NCI-H2196 treated with DMSO at 0.1 percent for 48 hours (cell line): Measurements from ENCODE around the gene BCKDK.
"Not testable (repeated sequence)": the region's sequence is repeated elsewhere in the genome, so short reads cannot be mapped to it uniquely, and the experiment has no call there.

ENCODE experiments used
- DNase-seq: peaks from one replicate; lab custom pipeline; 2025; ENCODE audit not compliant: unreplicated experiment; lab: John Stamatoyannopoulos, UW

Gene BCKDK

GRCh38 chr16:31141071-31141469, 32.9 kb downstream of the BCKDK start:
- DNase-seq, result not testable (repeated sequence)

DNA sequence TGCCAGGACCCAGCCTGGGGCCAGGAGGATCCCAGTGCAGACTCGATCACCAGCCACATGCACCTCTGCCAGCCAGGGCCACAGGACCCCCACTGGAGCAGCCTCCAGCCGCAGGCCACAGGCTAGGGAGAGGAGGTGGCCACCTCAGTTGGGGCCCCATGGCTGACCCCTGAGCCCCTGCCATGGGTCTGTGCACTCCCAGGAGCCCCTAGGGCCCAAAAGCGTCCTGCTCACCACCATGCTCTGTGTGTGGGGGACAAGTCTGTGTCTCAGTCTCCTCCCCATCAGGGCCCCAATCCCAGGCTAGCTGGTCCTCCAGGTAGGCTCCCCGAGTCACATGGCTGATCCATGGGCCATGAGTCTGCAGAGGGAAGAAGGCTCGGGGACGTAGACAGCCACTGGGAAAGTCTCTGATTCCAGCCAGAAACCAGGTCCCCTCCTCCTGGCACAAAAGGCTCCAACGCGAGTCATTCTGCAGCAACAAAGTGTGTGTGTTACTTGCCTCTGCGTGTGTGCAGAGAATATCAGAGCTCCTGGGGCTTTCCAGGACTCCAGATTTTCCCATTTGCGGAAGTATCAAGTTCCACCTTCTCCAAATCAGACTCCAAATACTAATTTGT, 33.4 kb downstream of the BCKDK start:
- DNase-seq, result peak; percentile 67

GRCh38 chr16:31142109-31143010, 34.2 kb downstream of the BCKDK start:
- peak; percentile 99 for DNase-seq

- no peak for DNase-seq
These were observed 35.0 kb downstream of the BCKDK start for GRCh38 chr16:31143011-31143693.

GRCh38 chr16:31143694-31144148, 35.5 kb downstream of the BCKDK start:
- no peak for DNase-seq

GRCh38 chr16:31144418-31144817, 36.2 kb downstream of the BCKDK start:
- not testable (repeated sequence) for DNase-seq

DNA sequence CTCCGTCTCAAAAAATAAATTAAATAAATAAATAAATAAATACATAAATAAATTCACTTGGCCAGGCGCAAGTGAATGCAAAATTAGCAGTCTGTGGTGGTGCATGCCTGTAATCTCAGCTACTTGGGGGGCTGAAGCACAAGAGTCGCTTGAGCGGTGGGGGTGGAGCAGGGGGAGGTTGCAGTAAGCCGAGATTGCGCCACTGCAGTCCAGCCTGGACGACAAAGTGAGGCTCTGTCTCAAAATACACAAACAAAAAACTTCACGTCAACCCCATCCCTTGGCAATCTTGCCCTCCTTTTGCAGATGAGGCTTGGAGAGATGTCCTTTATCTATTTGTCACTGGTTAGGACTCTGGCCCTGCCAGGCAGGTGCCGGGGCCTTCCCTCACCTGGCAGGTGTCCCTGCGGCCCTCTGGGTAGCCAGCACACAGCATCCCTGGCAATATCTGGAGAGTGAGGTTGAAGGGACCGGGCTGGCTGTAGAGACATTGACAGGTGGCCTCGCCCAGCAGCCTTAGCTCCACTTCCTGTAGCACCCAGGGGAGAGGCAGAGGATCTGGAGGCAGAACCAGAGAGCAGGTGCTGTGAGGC, 37.3 kb downstream of the BCKDK start:
- no peak for DNase-seq

- no peak for DNase-seq
These were observed 39.4 kb downstream of the BCKDK start for GRCh38 chr16:31147574-31147973.

DNA sequence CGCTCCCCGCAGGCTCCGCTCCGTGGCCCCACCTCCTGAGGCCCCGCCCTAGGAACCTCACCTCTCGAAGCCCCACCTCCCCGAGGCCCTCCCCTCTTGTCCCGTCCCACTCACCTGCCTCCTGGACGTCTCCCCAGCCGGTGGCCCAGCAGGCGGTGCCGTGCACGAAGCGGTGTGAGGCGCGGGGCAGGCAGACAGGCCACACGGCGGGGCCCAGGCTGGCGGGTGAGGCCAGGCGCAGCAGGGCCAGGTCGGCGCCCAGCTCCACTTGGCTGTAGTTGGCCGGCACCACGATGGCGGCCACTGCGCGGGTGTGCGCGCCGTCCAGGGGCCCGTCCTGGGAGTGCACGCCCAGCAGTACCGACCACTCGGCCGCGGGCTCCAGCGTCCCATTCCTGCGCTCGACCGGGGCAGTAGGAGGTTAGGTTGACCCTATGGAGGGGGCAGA, 40.1 kb downstream of the BCKDK start:
- DNase-seq, result no peak

DNA sequence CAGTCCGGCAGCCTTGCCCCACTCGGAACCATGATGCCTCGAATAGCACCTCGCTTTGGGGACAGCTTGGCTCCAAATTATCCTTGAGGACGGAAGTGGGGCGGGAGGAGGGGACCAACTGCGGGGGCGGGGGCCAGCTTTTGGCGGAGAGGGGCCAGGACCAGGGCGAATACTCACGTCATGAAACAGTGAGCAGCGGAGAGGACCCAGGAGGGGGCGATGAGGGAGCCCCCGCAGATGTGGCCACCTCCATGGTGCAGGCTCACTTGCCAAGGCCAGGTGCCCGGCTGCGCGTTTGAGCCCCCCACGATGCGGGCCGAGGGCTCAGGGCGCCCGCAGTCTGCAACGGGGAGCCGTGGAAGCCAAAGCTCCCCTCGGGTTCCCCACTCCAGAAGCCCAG, 40.7 kb downstream of the BCKDK start:
- DNase-seq, result no peak

- DNase-seq, result no peak
These were observed 41.1 kb downstream of the BCKDK start for GRCh38 chr16:31149332-31149731.

DNA sequence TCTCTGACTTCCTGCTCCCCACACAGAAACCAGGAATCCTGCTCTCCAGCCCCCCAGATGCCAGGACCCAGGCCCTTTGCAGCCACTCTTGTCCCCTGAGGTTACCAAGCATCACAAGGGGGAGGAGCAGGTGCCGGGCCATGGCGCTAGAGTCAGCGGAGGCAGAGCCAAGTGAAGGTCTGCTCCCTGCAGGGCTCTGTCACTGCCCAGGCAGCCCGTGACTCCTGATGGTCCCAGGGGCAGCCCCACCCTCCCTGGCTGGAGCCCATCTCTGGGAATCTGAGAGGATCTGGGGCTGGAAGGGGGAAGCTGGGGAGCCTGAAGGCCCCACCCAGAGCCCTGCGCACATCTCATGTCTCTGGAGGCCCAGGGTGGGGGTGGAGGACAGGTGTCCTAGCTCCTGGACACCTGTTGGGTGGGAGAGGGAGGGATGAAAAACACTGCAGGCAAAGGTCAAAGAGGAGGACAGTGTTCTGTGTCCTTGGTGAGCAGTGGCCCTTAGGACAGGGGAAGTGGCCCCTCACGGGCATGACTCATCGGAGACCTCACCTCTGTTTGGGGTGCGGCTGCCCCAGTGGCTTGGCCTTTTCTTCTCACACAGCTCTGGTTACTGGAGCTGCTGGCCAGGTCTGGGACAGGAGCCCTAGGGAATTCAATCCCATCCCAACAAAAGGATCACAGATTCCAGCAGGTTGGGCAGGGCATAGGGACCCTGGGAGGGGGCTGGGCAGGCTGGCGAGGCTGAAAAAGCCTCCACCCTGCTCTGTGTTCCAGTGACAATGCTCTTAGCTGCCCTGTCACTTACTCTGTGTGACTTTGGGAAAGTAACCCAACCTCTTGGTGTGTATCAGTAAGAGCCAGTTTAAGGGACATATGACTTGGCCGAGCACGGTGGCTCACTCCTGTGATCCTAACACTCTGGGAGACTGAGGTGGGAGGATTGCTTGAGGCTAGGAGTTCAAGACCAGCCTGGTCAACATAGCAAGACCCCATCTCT, 42.0 kb downstream of the BCKDK start, which contains the start of gene PRSS36:
Gene PRSS36 (minus strand): TSS at position 173 of the 997 bp plus-strand sequence. CDS start 31 bp downstream, at position 142.
- no peak for DNase-seq

DNA sequence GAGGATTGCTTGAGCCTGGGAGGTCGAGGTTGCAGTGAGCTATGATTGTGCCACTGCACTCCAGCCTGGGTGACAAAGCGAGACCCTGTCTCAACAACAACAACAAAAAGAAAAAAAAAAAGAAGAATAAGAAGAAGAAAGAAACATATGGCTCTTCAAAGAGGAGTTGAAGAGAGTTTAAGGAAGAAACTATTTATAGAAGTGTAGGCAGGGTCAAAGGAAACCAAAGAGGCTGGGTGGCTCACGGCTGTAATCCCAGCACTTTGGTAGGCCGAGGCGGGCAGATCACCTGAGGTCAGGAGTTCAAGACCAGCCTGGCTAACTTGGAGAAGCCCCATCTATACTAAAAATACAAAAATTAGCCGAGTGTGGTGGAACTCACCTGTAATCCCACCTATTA, 42.8 kb downstream of the BCKDK start:
- not testable (repeated sequence) for DNase-seq

DNA sequence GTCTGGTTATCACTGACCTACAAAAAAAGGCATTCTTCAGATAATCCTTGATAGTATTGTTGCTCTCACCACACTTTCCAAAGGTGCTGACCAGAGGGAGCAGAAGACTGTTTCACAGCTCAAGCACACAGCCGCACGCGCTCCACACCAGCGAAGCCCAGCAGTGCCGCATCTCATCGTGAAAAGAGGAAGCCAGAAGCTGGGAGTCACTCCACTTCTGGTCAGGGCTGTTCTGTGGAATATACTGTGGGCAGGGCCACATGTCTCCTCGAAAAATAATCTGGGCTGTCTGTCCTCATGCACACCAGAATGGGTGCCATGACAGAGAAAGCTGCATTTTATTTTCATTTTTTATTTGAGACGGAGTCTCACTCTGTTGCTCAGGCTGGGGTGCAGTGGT, 49.0 kb downstream of the BCKDK start:
- DNase-seq, result no peak
